K562 (cell line): ENCODE measurements around the gene VDR. TPM values are rescaled to one million over a fixed set of nuclear protein-coding genes. Genes with fewer than 3 reads are reported as not detected.

Experiments used
- ATAC-seq: fragments of 200-7000 bp; cut with Tn5 transposase; 3 replicates; pipeline ENCODE4 v1.9.1; 2020; ENCODE audit warnings: moderate library complexity
- BruUV-seq: library from RNA; stranded (reverse); fragments of 400-500 nt; replicated peaks from 2 replicates; lab custom pipeline; 2021; lab: Mats Ljungman, UMichigan
- CTCF ChIA-PET: fragments of 300-600 bp; formaldehyde crosslinking; extraction: SDS; loops from one replicate; lab custom pipeline; 2021; ENCODE audit warnings: low intra/inter-chr PET ratio; lab: Yijun Ruan, JAX
- POLR2A ChIA-PET: fragments of 300-600, 350-650 bp; sonication (Branson Sonifier 250); formaldehyde crosslinking; extraction: SDS; loops from one replicate; lab custom pipeline; 2021; ENCODE audit warnings: antibody characterized with exemption, inconsistent platforms; lab: Yijun Ruan, JAX
- DNase-seq, 4 experiments: peaks; one replicate each; pipeline versions ENCODE4 v3.0.0 to v3.0.0-alpha.2; 2011 to 2018; ENCODE audit warnings: low spot score in 3 of 4, mixed read lengths in 3 of 4; ENCODE audit errors: extremely low read depth in 1 of 4
- FAIRE-seq: peaks from 2 replicates; lab custom pipeline; 2011; peaks lifted over from hg19 to GRCh38; lab: Jason Lieb, UNC
- H2AFZ ChIP-seq: 2 replicates; pipeline ENCODE4 v1.6.0; 2011; ENCODE audit warnings: low read depth, low read length, control low read depth, inconsistent platforms
- H3K27ac ChIP-seq: fragments of 200-600 bp; 3 replicates; pipeline ENCODE4 v1.8.0; 2011; ENCODE audit warnings: low read depth, mild to moderate bottlenecking, control low read depth, inconsistent platforms, low read length, moderate library complexity, mixed read lengths; ENCODE audit errors: extremely low read depth
- H3K27me3 ChIP-seq, 2 experiments: fragments of 300-600 bp in 1 of 2; 2 replicates in 1 of 2; 3 replicates in 1 of 2; pipeline versions ENCODE4 v1.6.0 to v1.8.0; 2011; ENCODE audit warnings: inconsistent platforms in 2 of 2, low read length in 2 of 2, mild to moderate bottlenecking in 1 of 2, mixed read lengths in 1 of 2, moderate library complexity in 1 of 2; ENCODE audit not compliant: control insufficient read depth in 2 of 2, insufficient read depth in 2 of 2
- H3K36me3 ChIP-seq: fragments of 300-600 bp; 3 replicates; pipeline ENCODE4 v1.8.0; 2011; ENCODE audit warnings: mild to moderate bottlenecking, low read length, inconsistent platforms; ENCODE audit not compliant: control insufficient read depth, insufficient read depth
- H3K4me1 ChIP-seq, 2 experiments: fragments of 200-600 bp in 1 of 2; replicated peaks in 1 of 2; 2 replicates in 1 of 2; 3 replicates in 1 of 2; pipeline versions ENCODE4 v1.5.1 to v1.8.0; 2011; ENCODE audit warnings: inconsistent platforms in 2 of 2, low read length in 2 of 2, mild to moderate bottlenecking in 1 of 2, mixed read lengths in 1 of 2, moderate library complexity in 1 of 2; ENCODE audit not compliant: control insufficient read depth in 2 of 2, insufficient read depth in 2 of 2
- H3K4me2 ChIP-seq: 2 replicates; pipeline ENCODE4 v1.6.1; 2011; ENCODE audit warnings: low read length, control low read depth, inconsistent platforms, mixed read lengths; ENCODE audit not compliant: insufficient read depth
- H3K4me3 ChIP-seq: fragments of 200-600 bp; sonication (generic), shearing (Covaris generic); 2 replicates; pipeline ENCODE4 v1.5.1; 2016; ENCODE audit warnings: control low read depth, inconsistent platforms
- H3K79me2 ChIP-seq: fragments of 200-600 bp; 3 replicates; pipeline ENCODE4 v1.8.0; 2011; ENCODE audit warnings: low read length, inconsistent platforms; ENCODE audit not compliant: control insufficient read depth, insufficient read depth
- H3K9ac ChIP-seq, 2 experiments: 2 replicates each; pipeline versions ENCODE4 v1.6.0 to v1.6.1; 2011; ENCODE audit warnings: low read depth in 2 of 2, low read length in 2 of 2, control low read depth in 1 of 2, inconsistent platforms in 1 of 2, mild to moderate bottlenecking in 1 of 2, mixed read lengths in 1 of 2; ENCODE audit not compliant: insufficient read depth in 1 of 2
- H3K9me1 ChIP-seq: one replicate; pipeline ENCODE4 v1.6.0; 2011; ENCODE audit warnings: inconsistent platforms, mild to moderate bottlenecking, low read length, moderate library complexity; ENCODE audit not compliant: control insufficient read depth, insufficient read depth
- H3K9me3 ChIP-seq: replicated peaks from 2 replicates; pipeline ENCODE4 v1.5.1; 2011; ENCODE audit warnings: low read depth, low read length, inconsistent platforms; ENCODE audit not compliant: control insufficient read depth, insufficient read depth
- H4K20me1 ChIP-seq: replicated peaks from 2 replicates; pipeline ENCODE4 v1.6.1; 2011; ENCODE audit warnings: low read length, inconsistent platforms, mixed read lengths; ENCODE audit not compliant: control insufficient read depth, insufficient read depth
- ATF1 ChIP-seq, 2 experiments: fragments of 450-650 bp in 1 of 2; IDR thresholded peaks; 2 replicates each; pipeline ENCODE4 v1.6.1; 2016; ENCODE audit warnings: missing compliant biosample characterization in 1 of 2, missing genetic modification characterization in 1 of 2
- ATF4 ChIP-seq: fragments of 450-650 bp; formaldehyde crosslinking; IDR thresholded peaks from 2 replicates; pipeline ENCODE4 v1.4.0; 2022; ENCODE audit warnings: mild to moderate bottlenecking, moderate library complexity
- CEBPB ChIP-seq: fragments of 450-650 bp; IDR thresholded peaks from 2 replicates; pipeline ENCODE4 v1.6.1; 2016; ENCODE audit warnings: missing genetic modification characterization, missing compliant biosample characterization
- CEBPG ChIP-seq, 3 experiments: fragments of 200-800 bp in 1 of 3; sonication (Bioruptor generic) in 1 of 3; sonication (generic) in 1 of 3; formaldehyde crosslinking in 1 of 3; IDR thresholded peaks in 2 of 3; conservative IDR thresholded peaks in 1 of 3; 2 replicates each; pipeline versions ENCODE4 v1.6.1 to v1.8.0; 2016 to 2022; ENCODE audit warnings: missing compliant biosample characterization in 2 of 3, missing genetic modification characterization in 2 of 3, mild to moderate bottlenecking in 1 of 3, missing genetic modification reagents in 1 of 3
- CREM ChIP-seq: IDR thresholded peaks from 2 replicates; pipeline ENCODE4 v1.6.1; 2014; ENCODE audit warnings: antibody characterized with exemption, low read depth
- ELK1 ChIP-seq: sonication (generic); formaldehyde crosslinking; IDR thresholded peaks from 2 replicates; pipeline ENCODE4 v1.8.1; 2022; ENCODE audit warnings: missing genetic modification reagents
- ESRRA ChIP-seq: fragments of 450-650 bp; IDR thresholded peaks from 2 replicates; pipeline ENCODE4 v1.6.1; 2014; ENCODE audit warnings: low read depth, mild to moderate bottlenecking, moderate library complexity, borderline replicate concordance
- FIP1L1 ChIP-seq: fragments of 200-400 bp; formaldehyde crosslinking; IDR thresholded peaks from 2 replicates; pipeline ENCODE4 v1.6.1; 2018; ENCODE audit warnings: mild to moderate bottlenecking, low read depth, low read length; ENCODE audit not compliant: poor library complexity, severe bottlenecking
- LARP7 ChIP-seq: fragments of 450-650 bp; IDR thresholded peaks from 2 replicates; pipeline ENCODE4 v1.6.1; 2016
- LEF1 ChIP-seq: fragments of 450-650 bp; IDR thresholded peaks from 2 replicates; pipeline ENCODE4 v1.6.1; 2016; ENCODE audit warnings: mild to moderate bottlenecking
- NEUROD1 ChIP-seq: fragments of 150-350 bp; IDR thresholded peaks from 2 replicates; pipeline ENCODE4 v1.6.1; 2014; ENCODE audit warnings: borderline replicate concordance, low read length, low read depth; ENCODE audit not compliant: partially characterized antibody
- NFIX ChIP-seq: fragments of 250-450 bp; sonication (Bioruptor Pico); IDR thresholded peaks from 2 replicates; pipeline ENCODE4 v1.4.0; 2020; ENCODE audit warnings: low read depth, mild to moderate bottlenecking, moderate library complexity
- PYGO2 ChIP-seq: fragments of 450-650 bp; IDR thresholded peaks from 2 replicates; pipeline ENCODE4 v1.6.1; 2016; ENCODE audit warnings: mild to moderate bottlenecking, missing genetic modification characterization, moderate library complexity, missing compliant biosample characterization
- SAFB ChIP-seq: fragments of 200-400 bp; formaldehyde crosslinking; IDR thresholded peaks from 2 replicates; pipeline ENCODE4 v1.6.1; 2017; ENCODE audit warnings: low read depth, low read length, borderline replicate concordance
- SMARCC2 ChIP-seq: fragments of 450-650 bp; IDR thresholded peaks from 2 replicates; pipeline ENCODE4 v1.6.1; 2017; ENCODE audit warnings: antibody characterized with exemption, moderate library complexity, mild to moderate bottlenecking, low read depth
- ZBTB1 ChIP-seq: sonication (generic); formaldehyde crosslinking; IDR thresholded peaks from 2 replicates; pipeline ENCODE4 v1.8.1; 2023; ENCODE audit warnings: missing genetic modification reagents, low read depth, mild to moderate bottlenecking, borderline replicate concordance
- ZNF551 ChIP-seq: fragments of 250-450 bp; sonication (Bioruptor Pico); IDR thresholded peaks from 2 replicates; pipeline ENCODE4 v1.5.0; 2021; ENCODE audit warnings: mild to moderate bottlenecking, moderate library complexity
- ZNF740 ChIP-seq, 3 experiments: fragments of 200-800 bp in 1 of 3; sonication (Bioruptor generic) in 1 of 3; sonication (generic) in 1 of 3; formaldehyde crosslinking in 1 of 3; IDR thresholded peaks; 2 replicates each; pipeline versions ENCODE4 v1.6.1 to v1.8.0; 2016 to 2022; ENCODE audit warnings: mild to moderate bottlenecking in 2 of 3, missing compliant biosample characterization in 2 of 3, missing genetic modification characterization in 2 of 3, missing genetic modification reagents in 1 of 3
- WGBS: fragments of 100-300 bp; shearing (Covaris generic); methylation state at CpG from one replicate; pipeline ENCODE4 v1.1.6; 2016; ENCODE audit warnings: low coverage, mixed read lengths; ENCODE audit not compliant: insufficient coverage; ENCODE audit errors: missing lambda C conversion rate; 5-methylcytosine and 5-hydroxymethylcytosine counted together
- in situ Hi-C: fragments of 300-500 bp; cut with MboI; formaldehyde crosslinking; loops from 4 replicates; pipeline ENCODE4 v1.15.0; 2018; ENCODE audit warnings: inconsistent platforms, mixed read lengths
- intact Hi-C: fragments of 100-400 bp; cut with micrococcal nuclease; formaldehyde crosslinking; loops from 2 replicates; pipeline ENCODE4 v1.14.2; 2022
- polyA plus RNA-seq, 8 experiments: library from polyadenylated mRNA; depleted of rRNA in 4 of 8; stranded (reverse) in 5 of 8; unstranded in 3 of 8; fragments of >200 nt; fragmentation: Nextera tagmentation in 2 of 8; fragmentation: Illumina TruSeq in 1 of 8; extraction: Ambion mirVana in 2 of 8; extraction: Trizol in 1 of 8; gene quantifications; 2 replicates each; pipeline versions ENCODE4 v1.2.1 to v1.2.3, GENCODE V29; 2011 to 2014; ENCODE audit warnings: inconsistent platforms in 1 of 8, missing spikeins in 1 of 8
- total RNA-seq, 7 experiments: library from RNA; depleted of rRNA in 6 of 7; stranded (reverse); fragments of >200 nt in 6 of 7; fragmentation: Illumina TruSeq in 2 of 7; extraction: Trizol in 2 of 7; gene quantifications; 2 replicates each; pipeline versions ENCODE4 v1.2.1 to v1.2.3, GENCODE V29; 2011 to 2021; ENCODE audit warnings: low replicate concordance in 1 of 7

The VDR gene
- total and polyA plus RNA-seq, 9 of the 15 experiments (the other 6 are each of a cell fraction or from before 2014, with no cell fraction given): 0.61 to 4.8 (median 2.0) TPM

- no peaks in the 10 kb centered on the region for H3K9me1 ChIP-seq
- peak overlapping the region; percentile 14; the same call in 1 of the 2 replicates for H3K4me2 ChIP-seq
- H3K27ac ChIP-seq: peak overlapping the region; percentile 32; the same call in 1 of the 3 replicates
- BruUV-seq: no TSS peak
- in situ Hi-C loops: no loop called here
- no peaks in the 10 kb centered on the region for H3K36me3 ChIP-seq
- DNase-seq: peak; percentile 46 to 74 (median 64)
- WGBS: 7% methylated on average over 4 of the region's 4 CpGs
- H2AFZ ChIP-seq: peak overlapping the region; percentile 91
- H3K4me1 ChIP-seq: peaks cover 4 to 21% of the 10 kb centered on the region in 2 experiments; a peak in 3 of 5 replicates
- no peaks in the 10 kb centered on the region for H4K20me1 ChIP-seq
- peak; percentile 89 for FAIRE-seq
- intact Hi-C loops: no loop called here
- no peaks in the 10 kb centered on the region for H3K9me3 ChIP-seq
- no peak overlapping the region for H3K4me3 ChIP-seq
- POLR2A ChIA-PET: interaction anchor here (0.7 kb wide), 1 partner anchor 162 kb away, joined by 4 read pairs; the partner anchor contains the start of gene RPAP3
- peak; percentile 64 for ATAC-seq
- CTCF ChIA-PET: no interaction called here
- H3K27me3 ChIP-seq: no peaks in the 10 kb centered on the region
- no peaks in the 10 kb centered on the region for H3K79me2 ChIP-seq
- H3K9ac ChIP-seq: no peak overlapping the region; a peak in 1 of 4 replicates
- no peak for TF ChIP-seq PYGO2 (tag)
- TF ChIP-seq NEUROD1: peak; percentile 22
- no peak for TF ChIP-seq LARP7
- TF ChIP-seq SMARCC2: no peak
- no peak for TF ChIP-seq ZBTB1
- TF ChIP-seq ZNF551 (CRISPR knock-in tag): no peak
- TF ChIP-seq FIP1L1: no peak
- TF ChIP-seq SAFB: no peak
- TF ChIP-seq LEF1: no peak
- TF ChIP-seq CEBPG (CRISPR knock-in tag; IDR thresholded peaks at IDR 0.05): no peak
- TF ChIP-seq CEBPG (tag; conservative IDR thresholded peaks at IDR 0.05 in 1 of 2, IDR thresholded peaks at IDR 0.05 in 1 of 2): no peak
- TF ChIP-seq CREM: peak; percentile 87
- no peak for TF ChIP-seq ESRRA
- no peak for TF ChIP-seq ATF1 (CRISPR knock-in tag; IDR thresholded peaks at IDR 0.05)
- peak; percentile 90 for TF ChIP-seq ATF1 (tag; IDR thresholded peaks at IDR 0.05)
- TF ChIP-seq ZNF740 (CRISPR knock-in tag; IDR thresholded peaks at IDR 0.05): no peak
- TF ChIP-seq ZNF740 (tag; IDR thresholded peaks at IDR 0.05): no peak
- TF ChIP-seq ATF4 (CRISPR knock-in tag): no peak
- no peak for TF ChIP-seq ELK1 (CRISPR knock-in tag)
- no peak for TF ChIP-seq CEBPB (tag)
- TF ChIP-seq NFIX (CRISPR knock-in tag): no peak
Measured at GRCh38 chr12:47867495-47867941, 37.3 kb downstream of the VDR start.
